AG08395 (cell line): Measurements from ENCODE around the gene GSN.

Experiments
- DNase-seq: peaks from one replicate; pipeline ENCODE4 v3.0.0; 2012; ENCODE audit warnings: mixed read lengths, low spot score

The GSN gene

GRCh38 chr9:121323449-121324151, 55.6 kb downstream of the GSN start:
- no peak for DNase-seq

- no peak for DNase-seq
Measured at GRCh38 chr9:121324316-121324715, 56.4 kb downstream of the GSN start.

- no peak for DNase-seq
Measured at GRCh38 chr9:121324755-121325154, 56.8 kb downstream of the GSN start.

- no peak for DNase-seq
Measured at GRCh38 chr9:121325387-121325786, 57.4 kb downstream of the GSN start.

GRCh38 chr9:121326130-121326838, 58.3 kb downstream of the GSN start:
- DNase-seq, result peak; percentile 91

- DNase-seq, result no peak
Measured at GRCh38 chr9:121326901-121327613, 59.1 kb downstream of the GSN start.

GRCh38 chr9:121328476-121328875, 60.5 kb downstream of the GSN start:
- no peak for DNase-seq

- DNase-seq, result no peak
Measured at GRCh38 chr9:121328876-121329681, 61.1 kb downstream of the GSN start.

- no peak for DNase-seq
Measured at GRCh38 chr9:121331549-121331948, 63.6 kb downstream of the GSN start.

- DNase-seq, result peak; percentile 67
Measured at GRCh38 chr9:121331992-121332685, 64.2 kb downstream of the GSN start.

- no peak for DNase-seq
Measured at GRCh38 chr9:121333950-121334773, 66.2 kb downstream of the GSN start.

GRCh38 chr9:121336665-121337064, 68.7 kb downstream of the GSN start:
- DNase-seq, result no peak

GRCh38 chr9:121339437-121339836, 71.5 kb downstream of the GSN start:
- DNase-seq, result no peak

GRCh38 chr9:121340676-121341392, 72.9 kb downstream of the GSN start:
- DNase-seq, result no peak

- DNase-seq, result no peak
Measured at GRCh38 chr9:121344184-121344583, 76.2 kb downstream of the GSN start.

GRCh38 chr9:121345070-121345469, 77.1 kb downstream of the GSN start:
- no peak for DNase-seq

- DNase-seq, result no peak
Measured at GRCh38 chr9:121348221-121348620, 80.3 kb downstream of the GSN start.

GRCh38 chr9:121349009-121349408, 81.0 kb downstream of the GSN start:
- no peak for DNase-seq

GRCh38 chr9:121350036-121350435, 82.1 kb downstream of the GSN start:
- DNase-seq, result no peak

GRCh38 chr9:121350993-121351561, 83.1 kb downstream of the GSN start:
- DNase-seq, result peak; percentile 88
